ENCODE results near the gene ZDBF2.

Gene ZDBF2

DNA sequence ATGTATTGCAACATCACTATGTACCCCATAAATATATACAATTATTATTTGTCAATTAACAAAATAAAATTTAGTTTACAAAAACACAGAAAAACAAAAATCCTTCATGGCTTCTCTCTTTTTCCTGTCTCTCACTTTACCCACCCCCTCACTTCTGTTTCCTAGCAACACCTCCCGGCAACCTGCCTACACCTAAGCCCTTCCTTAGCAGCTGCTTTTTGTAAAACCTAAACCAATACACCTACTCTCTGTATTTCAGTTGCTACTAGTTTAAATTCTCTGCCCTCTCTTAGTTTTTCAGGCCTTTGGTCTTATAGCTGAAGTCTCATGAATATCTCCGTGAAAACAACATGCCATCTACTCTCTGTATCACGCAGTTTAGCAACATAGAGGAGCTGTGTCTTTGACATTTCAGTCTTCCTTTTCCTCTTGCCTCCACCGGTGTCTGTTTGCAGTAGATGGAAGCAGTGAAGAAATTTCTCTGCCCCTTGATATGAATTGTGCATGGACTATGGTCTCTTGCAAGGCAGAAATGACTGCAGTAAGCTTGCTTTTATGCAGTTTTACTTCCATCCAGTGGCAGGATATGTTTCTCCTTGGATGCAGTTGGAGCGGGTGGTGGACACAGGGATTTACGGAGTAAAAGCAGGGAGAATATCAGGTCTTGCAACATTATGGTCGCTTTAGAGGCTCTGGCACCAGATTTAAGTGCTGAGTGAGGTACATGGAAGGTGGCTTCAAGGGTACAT is 42.0 kb upstream of the ZDBF2 start:
- FAIRE-seq (no peak), DNase-seq (ENCODE audit: insufficient read length, low spot score) (no peak)
- TF ChIP-seq, protein P1, sequence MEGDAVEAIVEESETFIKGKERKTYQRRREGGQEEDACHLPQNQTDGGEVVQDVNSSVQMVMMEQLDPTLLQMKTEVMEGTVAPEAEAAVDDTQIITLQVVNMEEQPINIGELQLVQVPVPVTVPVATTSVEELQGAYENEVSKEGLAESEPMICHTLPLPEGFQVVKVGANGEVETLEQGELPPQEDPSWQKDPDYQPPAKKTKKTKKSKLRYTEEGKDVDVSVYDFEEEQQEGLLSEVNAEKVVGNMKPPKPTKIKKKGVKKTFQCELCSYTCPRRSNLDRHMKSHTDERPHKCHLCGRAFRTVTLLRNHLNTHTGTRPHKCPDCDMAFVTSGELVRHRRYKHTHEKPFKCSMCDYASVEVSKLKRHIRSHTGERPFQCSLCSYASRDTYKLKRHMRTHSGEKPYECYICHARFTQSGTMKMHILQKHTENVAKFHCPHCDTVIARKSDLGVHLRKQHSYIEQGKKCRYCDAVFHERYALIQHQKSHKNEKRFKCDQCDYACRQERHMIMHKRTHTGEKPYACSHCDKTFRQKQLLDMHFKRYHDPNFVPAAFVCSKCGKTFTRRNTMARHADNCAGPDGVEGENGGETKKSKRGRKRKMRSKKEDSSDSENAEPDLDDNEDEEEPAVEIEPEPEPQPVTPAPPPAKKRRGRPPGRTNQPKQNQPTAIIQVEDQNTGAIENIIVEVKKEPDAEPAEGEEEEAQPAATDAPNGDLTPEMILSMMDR (IDR thresholded peaks at IDR 0.05; ENCODE audit: insufficient read depth, missing control alignments) = no peak

- no peak for DNase-seq (ENCODE audit: insufficient read length, low spot score)
- TF ChIP-seq, protein P1 (IDR thresholded peaks at IDR 0.05; ENCODE audit: insufficient read depth, missing control alignments) = no peak
- no peak for FAIRE-seq
Observed at GRCh38 chr2:206239157-206239556, 35.3 kb upstream of the ZDBF2 start.

DNA sequence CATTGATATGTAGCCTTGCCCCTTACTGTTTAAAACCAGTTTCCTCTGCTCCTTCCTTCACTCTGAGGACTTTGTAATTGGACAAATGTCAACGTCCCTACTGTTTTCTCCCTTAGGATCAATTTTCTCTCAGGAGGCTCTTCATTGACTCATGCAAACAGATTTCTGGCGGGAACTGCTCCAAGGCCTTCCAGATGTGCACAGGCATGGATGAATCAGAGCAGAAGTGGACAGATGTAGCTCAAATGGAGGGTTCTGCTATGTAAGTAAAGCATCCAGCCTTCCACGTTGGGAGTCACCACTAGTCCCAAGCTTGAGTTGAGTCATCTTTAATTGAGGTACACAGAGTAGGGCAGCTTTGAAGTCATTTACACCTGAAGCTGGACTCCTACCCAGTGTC is 34.1 kb upstream of the ZDBF2 start:
- no peak for DNase-seq (ENCODE audit: insufficient read length, low spot score)
- FAIRE-seq = no peak
- TF ChIP-seq, protein P1 (IDR thresholded peaks at IDR 0.05; ENCODE audit: insufficient read depth, missing control alignments) = no peak

GRCh38 chr2:206241736-206242135 is 32.7 kb upstream of the ZDBF2 start:
- TF ChIP-seq, protein P1 (IDR thresholded peaks at IDR 0.05; ENCODE audit: insufficient read depth, missing control alignments) = no peak
- DNase-seq (ENCODE audit: insufficient read length, low spot score) (no peak), FAIRE-seq (no peak)

DNA sequence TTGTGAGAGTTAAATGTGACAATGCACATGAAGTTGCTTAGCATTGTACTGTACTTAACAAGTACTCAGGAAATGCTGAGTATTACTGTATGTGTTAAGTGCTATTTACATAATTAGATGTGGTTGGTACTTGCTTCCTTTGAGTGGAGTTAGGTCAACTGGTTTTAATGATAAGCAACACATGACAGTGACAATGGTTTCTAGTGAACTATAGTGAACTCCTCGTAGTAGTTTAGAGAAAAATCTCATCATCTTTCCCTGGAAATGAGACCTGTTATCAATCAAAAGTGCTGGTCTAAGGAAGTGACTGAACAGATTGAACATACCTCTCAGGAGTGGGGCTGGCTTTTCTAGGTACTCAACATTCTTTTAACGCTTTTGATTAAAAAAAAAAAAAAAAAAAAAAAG is 29.2 kb upstream of the ZDBF2 start:
- FAIRE-seq (peak; percentile 87), DNase-seq (ENCODE audit: insufficient read length, low spot score) (no peak)
- TF ChIP-seq, protein P1 (IDR thresholded peaks at IDR 0.05; ENCODE audit: insufficient read depth, missing control alignments) = no peak

- no peak for FAIRE-seq
- TF ChIP-seq, protein P1 (IDR thresholded peaks at IDR 0.05; ENCODE audit: insufficient read depth, missing control alignments) = no peak
- no peak for DNase-seq (ENCODE audit: insufficient read length, low spot score)
Observed at GRCh38 chr2:206250041-206250897, 24.2 kb upstream of the ZDBF2 start.
